A549 (cell line): ENCODE measurements around the gene ARL3. TPM values are rescaled to one million over a fixed set of nuclear protein-coding genes. Genes with fewer than 3 reads are reported as not detected.
A peak's percentile ranks its signal among the peaks of the same experiment; 100 is the strongest.

Source experiments
- ATAC-seq, 2 experiments: fragments of 200-7000 bp in 1 of 2; fragments of >200 bp in 1 of 2; cut with Nextera tagmentation in 1 of 2; cut with Tn5 transposase in 1 of 2; 3 replicates each; pipeline versions ENCODE4 v1.8.0 to v1.9.1; 2018 to 2020; ENCODE audit warnings: mild to moderate bottlenecking in 1 of 2, moderate library complexity in 1 of 2
- CTCF ChIA-PET: fragments of 300-600 bp; sonication (Branson Sonifier 250); formaldehyde crosslinking; extraction: SDS; loops from one replicate; lab custom pipeline; 2021; ENCODE audit warnings: antibody characterized with exemption, inconsistent platforms; lab: Yijun Ruan, JAX
- POLR2A ChIA-PET: fragments of 350-600 bp; formaldehyde crosslinking; extraction: SDS; loops from one replicate; lab custom pipeline; 2021; ENCODE audit warnings: antibody characterized with exemption, inconsistent platforms; lab: Yijun Ruan, JAX
- DNase-seq, 2 experiments: peaks; one replicate each; pipeline versions ENCODE4 v3.0.0 to v3.0.0-alpha.2; 2011 to 2016; ENCODE audit warnings: low read depth in 1 of 2, low spot score in 1 of 2
- FAIRE-seq: peaks from 2 replicates; lab custom pipeline; 2011; peaks lifted over from hg19 to GRCh38; lab: Jason Lieb, UNC
- H3K27ac ChIP-seq, 2 experiments: fragments of >200 bp; sonication (Bioruptor Twin); formaldehyde crosslinking; 3 replicates each; pipeline ENCODE4 v1.5.1; 2016 to 2017
- H3K4me1 ChIP-seq: fragments of >200 bp; sonication (Bioruptor Twin); formaldehyde crosslinking; 3 replicates; pipeline ENCODE4 v1.6.1; 2016
- H3K4me2 ChIP-seq: fragments of >200 bp; sonication (Bioruptor Twin); formaldehyde crosslinking; 3 replicates; pipeline ENCODE4 v1.6.1; 2016
- H3K4me3 ChIP-seq: fragments of >200 bp; sonication (Bioruptor Twin); formaldehyde crosslinking; 3 replicates; pipeline ENCODE4 v1.5.1; 2016
- H3K9me3 ChIP-seq: fragments of >200 bp; sonication (Bioruptor Twin); formaldehyde crosslinking; 3 replicates; pipeline ENCODE4 v1.6.1; 2016
- BHLHE40 ChIP-seq: IDR thresholded peaks from 2 replicates; pipeline ENCODE4 v1.6.1; 2012; ENCODE audit warnings: low read depth, low read length, inconsistent platforms
- CBX2 ChIP-seq: fragments of 200-600 bp; sonication (generic); IDR thresholded peaks from 2 replicates; pipeline ENCODE4 v1.6.1; 2016; ENCODE audit warnings: low read depth, mild to moderate bottlenecking, borderline replicate concordance
- EP300 ChIP-seq, 2 experiments: fragments of >200 bp; sonication (Bioruptor Twin); formaldehyde crosslinking; IDR thresholded peaks; 2 replicates in 1 of 2; 3 replicates in 1 of 2; pipeline ENCODE4 v1.6.1; 2016 to 2017
- ESRRA ChIP-seq: fragments of 150-350 bp; IDR thresholded peaks from 2 replicates; pipeline ENCODE4 v1.6.1; 2014; ENCODE audit warnings: mild to moderate bottlenecking, low read length, borderline replicate concordance
- FOSB ChIP-seq: fragments of 250-450 bp; sonication (Bioruptor Pico); IDR thresholded peaks from 2 replicates; pipeline ENCODE4 v1.5.0; 2020; ENCODE audit warnings: mild to moderate bottlenecking, moderate library complexity
- GATA3 ChIP-seq: IDR thresholded peaks from 2 replicates; pipeline ENCODE4 v1.6.1; 2012; ENCODE audit warnings: borderline replicate concordance
- HDAC2 ChIP-seq: fragments of 200-600 bp; sonication (generic); IDR thresholded peaks from 2 replicates; pipeline ENCODE4 v1.6.1; 2016
- HOXA7 ChIP-seq: fragments of 250-450 bp; sonication (Bioruptor Pico); IDR thresholded peaks from 2 replicates; pipeline ENCODE4 v1.5.0; 2020; ENCODE audit warnings: mild to moderate bottlenecking, moderate library complexity
- HOXB5 ChIP-seq: fragments of 250-450 bp; sonication (Bioruptor Pico); IDR thresholded peaks from 2 replicates; pipeline ENCODE4 v1.5.0; 2020; ENCODE audit warnings: mild to moderate bottlenecking, moderate library complexity
- KDM5A ChIP-seq: fragments of 200-600 bp; sonication (generic); IDR thresholded peaks from 2 replicates; pipeline ENCODE4 v1.6.1; 2016; ENCODE audit warnings: antibody characterized with exemption, mild to moderate bottlenecking
- MAFK ChIP-seq: fragments of 450-650 bp; IDR thresholded peaks from 2 replicates; pipeline ENCODE4 v1.6.1; 2014; ENCODE audit not compliant: partially characterized antibody
- PHF8 ChIP-seq: fragments of 200-600 bp; sonication (generic); IDR thresholded peaks from 2 replicates; pipeline ENCODE4 v1.6.1; 2016; ENCODE audit warnings: low read depth, mild to moderate bottlenecking, antibody characterized with exemption, moderate library complexity, borderline replicate concordance
- POLR2A ChIP-seq: IDR thresholded peaks from 2 replicates; pipeline ENCODE4 v1.6.1; 2012; ENCODE audit warnings: mild to moderate bottlenecking, low read length
- POLR2AphosphoS2 ChIP-seq: conservative IDR thresholded peaks from 2 replicates; pipeline ENCODE4 v1.6.1; 2012; ENCODE audit warnings: low read length, improper control_type of control experiment, inconsistent platforms
- RAD21 ChIP-seq, 2 experiments: fragments of >200 bp in 1 of 2; sonication (Bioruptor Twin) in 1 of 2; formaldehyde crosslinking in 1 of 2; IDR thresholded peaks in 1 of 2; conservative IDR thresholded peaks in 1 of 2; 2 replicates in 1 of 2; 3 replicates in 1 of 2; pipeline ENCODE4 v1.6.1; 2012 to 2018; ENCODE audit warnings: inconsistent platforms in 1 of 2
- TFCP2L1 ChIP-seq: fragments of 250-450 bp; sonication (Bioruptor Pico); IDR thresholded peaks from 2 replicates; pipeline ENCODE4 v1.5.0; 2021; ENCODE audit warnings: mild to moderate bottlenecking
- TP53 ChIP-seq: fragments of 250-450 bp; sonication (Bioruptor Pico); IDR thresholded peaks from 2 replicates; pipeline ENCODE4 v1.5.0; 2021; ENCODE audit warnings: mild to moderate bottlenecking, moderate library complexity
- ZC3H11A ChIP-seq: fragments of 450-650 bp; IDR thresholded peaks from 2 replicates; pipeline ENCODE4 v1.6.1; 2014; ENCODE audit warnings: antibody characterized with exemption, mild to moderate bottlenecking
- ZNF302 ChIP-seq: fragments of 250-450 bp; sonication (Bioruptor Pico); IDR thresholded peaks from 2 replicates; pipeline ENCODE4 v1.9.0; 2021; ENCODE audit warnings: inconsistent platforms, mild to moderate bottlenecking, moderate library complexity
- WGBS: methylation state at CpG from one replicate; pipeline ENCODE4 v1.1.6; 2017; ENCODE audit errors: missing lambda C conversion rate; 5-methylcytosine and 5-hydroxymethylcytosine counted together
- polyA plus RNA-seq, 4 experiments: library from polyadenylated mRNA; depleted of rRNA in 3 of 4; stranded (reverse); fragments of >200 nt; fragmentation: RNase III in 1 of 4; extraction: RNeasy Plus Mini Kit Qiagen cat#74134 plus additional on column Dnase treatment in 1 of 4; gene quantifications; 2 replicates in 3 of 4; 3 replicates in 1 of 4; pipeline ENCODE4 v1.2.3, GENCODE V29; 2011 to 2017
- TF ChIP-seq, protein P1 (sequence below): IDR thresholded peaks from 2 replicates; pipeline ENCODE4 v1.6.1; 2012
- TF ChIP-seq, protein P2 (sequence below): fragments of 450-650 bp; IDR thresholded peaks from 2 replicates; pipeline ENCODE4 v1.6.1; 2014; ENCODE audit warnings: antibody characterized with exemption
- TF ChIP-seq, protein P3 (sequence below): fragments of >200 bp; sonication (Bioruptor Twin); formaldehyde crosslinking; IDR thresholded peaks from 3 replicates; pipeline ENCODE4 v1.5.1; 2016
- TF ChIP-seq, protein P4 (sequence below): fragments of >200 bp; sonication (Bioruptor Twin); formaldehyde crosslinking; IDR thresholded peaks from 2 replicates; pipeline ENCODE4 v1.6.1; 2016
- TF ChIP-seq, protein P5 (sequence below): IDR thresholded peaks from 2 replicates; pipeline ENCODE4 v1.6.1; 2012
- TF ChIP-seq, protein P6 (sequence below): fragments of 250-450 bp; sonication (Bioruptor Pico); IDR thresholded peaks from 2 replicates; pipeline ENCODE4 v1.5.0; 2020; ENCODE audit warnings: low read depth, mild to moderate bottlenecking, moderate library complexity
- TF ChIP-seq, protein P7 (sequence below): fragments of 150-350 bp; IDR thresholded peaks from 2 replicates; pipeline ENCODE4 v1.6.1; 2014; ENCODE audit warnings: low read depth, mild to moderate bottlenecking, low read length

The ARL3 gene
- polyA plus RNA-seq, 2 of the 4 experiments (the other 2 are of a cell fraction) = 20.2 to 21.3 TPM

DNA sequence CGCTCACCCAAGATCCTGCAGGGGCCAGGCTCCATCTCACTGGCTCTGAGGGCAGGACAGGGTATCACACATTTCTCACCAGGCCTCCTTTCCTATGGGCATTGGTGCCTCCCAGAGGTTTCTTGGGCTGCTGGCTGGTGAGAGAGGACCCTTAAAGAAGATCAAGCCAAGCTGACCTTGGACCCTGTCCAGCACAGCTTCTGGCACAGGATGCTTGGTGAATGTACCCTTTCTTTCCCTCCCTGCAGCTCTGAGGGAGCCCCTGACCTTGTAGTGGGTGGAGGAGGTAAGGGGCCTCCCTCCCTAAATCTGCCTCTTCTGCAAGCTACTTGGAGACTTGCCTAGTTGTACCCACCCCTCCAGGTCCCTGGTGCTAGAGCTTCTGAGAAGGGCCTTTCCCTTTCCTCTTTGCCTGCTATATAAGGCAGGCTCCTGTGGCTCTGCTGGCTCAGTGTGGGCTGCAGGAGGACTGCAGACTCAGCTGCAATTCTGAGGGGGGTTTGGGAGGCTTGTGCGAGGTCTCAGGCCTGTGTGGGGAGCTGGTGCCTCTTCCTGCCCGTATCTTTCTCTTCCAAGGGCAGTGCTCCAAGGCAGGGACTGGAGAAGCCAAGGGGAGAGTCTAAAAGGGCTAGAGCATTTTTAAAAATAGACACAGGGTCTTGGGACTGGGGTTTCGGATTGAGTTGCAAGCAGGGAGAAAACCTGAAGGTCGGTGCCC, 81.6 kb downstream of the ARL3 start:
- Histone ChIP-seq H3K9me3 (no peaks in the 10 kb centered on the region), H3K4me1 (peaks cover 29% of the 10 kb centered on the region), H3K4me2 (no peak overlapping the region), H3K27ac (peak overlapping the region in 1 of 2 experiments; percentile 28; a peak in 2 of 6 replicates), H3K4me3 (no peak overlapping the region)
- ChIA-PET CTCF (interaction anchor here (0.6 to 4.2 kb wide), 5 partner anchors 10 to 54 kb away, joined by 3 to 14 read pairs (median 3); partner anchors contain the start of gene TRIM8), POLR2A (no interaction called here)
- no peak for TF ChIP-seq ESRRA
- no peak for TF ChIP-seq GATA3
- TF ChIP-seq TP53 (CRISPR knock-in tag) = no peak
- no peak for TF ChIP-seq TFCP2L1 (CRISPR knock-in tag)
- TF ChIP-seq ZNF302 (CRISPR knock-in tag) = no peak
- TF ChIP-seq, protein P1, sequence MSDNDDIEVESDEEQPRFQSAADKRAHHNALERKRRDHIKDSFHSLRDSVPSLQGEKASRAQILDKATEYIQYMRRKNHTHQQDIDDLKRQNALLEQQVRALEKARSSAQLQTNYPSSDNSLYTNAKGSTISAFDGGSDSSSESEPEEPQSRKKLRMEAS = no peak
- TF ChIP-seq, protein P2, sequence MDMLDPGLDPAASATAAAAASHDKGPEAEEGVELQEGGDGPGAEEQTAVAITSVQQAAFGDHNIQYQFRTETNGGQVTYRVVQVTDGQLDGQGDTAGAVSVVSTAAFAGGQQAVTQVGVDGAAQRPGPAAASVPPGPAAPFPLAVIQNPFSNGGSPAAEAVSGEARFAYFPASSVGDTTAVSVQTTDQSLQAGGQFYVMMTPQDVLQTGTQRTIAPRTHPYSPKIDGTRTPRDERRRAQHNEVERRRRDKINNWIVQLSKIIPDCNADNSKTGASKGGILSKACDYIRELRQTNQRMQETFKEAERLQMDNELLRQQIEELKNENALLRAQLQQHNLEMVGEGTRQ = no peak
- no peak for TF ChIP-seq HDAC2
- DNase-seq (no peak), FAIRE-seq (no peak), ATAC-seq (no peak)
- WGBS = 82% methylated on average over 5 of the region's 5 CpGs

DNA sequence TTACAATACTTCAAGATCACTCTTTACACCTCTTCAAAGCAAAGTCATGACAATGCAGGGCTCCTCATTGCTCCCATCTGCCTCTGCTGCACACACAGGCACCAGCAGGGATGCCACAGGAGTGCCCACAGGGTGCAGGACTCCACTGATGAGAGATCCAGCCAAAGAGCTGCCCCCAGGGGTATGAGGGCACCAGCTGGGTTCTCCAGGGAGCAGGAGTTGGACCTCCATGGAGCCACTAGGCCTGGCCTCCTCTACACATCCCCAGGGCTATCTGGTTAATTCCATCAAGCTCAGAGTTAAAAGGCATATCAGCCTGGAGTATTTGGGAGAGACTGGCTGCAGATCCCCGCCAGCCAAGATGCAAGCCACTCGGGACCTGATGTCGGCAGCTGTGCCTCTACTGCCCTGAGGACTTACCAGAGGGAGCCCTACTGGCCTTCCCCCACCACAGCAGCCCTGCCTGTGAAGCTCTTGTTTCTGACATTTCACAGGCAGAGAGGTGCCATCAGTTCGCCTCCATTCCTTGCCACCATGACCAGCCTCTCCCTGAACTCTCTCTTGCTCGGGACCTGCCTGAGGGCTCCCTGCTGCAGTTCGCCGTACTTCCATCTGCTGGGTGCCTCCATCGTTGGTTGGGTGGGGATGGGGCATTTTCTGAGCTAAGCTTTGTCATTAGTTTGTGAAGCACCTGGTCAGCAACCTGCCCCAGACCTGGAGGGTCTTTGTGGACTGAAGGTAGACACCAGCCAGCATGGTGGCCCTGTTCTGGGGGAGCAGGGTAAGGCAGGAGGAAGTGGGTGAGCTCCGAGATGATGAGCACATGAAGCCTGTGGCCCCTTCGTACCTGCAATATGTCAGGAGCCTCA, 82.4 kb downstream of the ARL3 start:
- ChIA-PET CTCF (interaction anchor here (0.6 to 4.2 kb wide), 5 partner anchors 10 to 54 kb away, joined by 3 to 14 read pairs (median 3); partner anchors contain the start of gene TRIM8), POLR2A (interaction anchor here (0.6 to 0.9 kb wide), 2 partner anchors 10 to 18 kb away, joined by 3 to 4 read pairs; no protein-coding TSS in a partner anchor)
- Histone ChIP-seq H3K27ac (no peak overlapping the region), H3K4me1 (peaks cover 36% of the 10 kb centered on the region), H3K4me2 (no peak overlapping the region), H3K9me3 (no peaks in the 10 kb centered on the region), H3K4me3 (no peak overlapping the region)
- ATAC-seq (no peak), FAIRE-seq (no peak), DNase-seq (no peak)
- TF ChIP-seq, protein P3, sequence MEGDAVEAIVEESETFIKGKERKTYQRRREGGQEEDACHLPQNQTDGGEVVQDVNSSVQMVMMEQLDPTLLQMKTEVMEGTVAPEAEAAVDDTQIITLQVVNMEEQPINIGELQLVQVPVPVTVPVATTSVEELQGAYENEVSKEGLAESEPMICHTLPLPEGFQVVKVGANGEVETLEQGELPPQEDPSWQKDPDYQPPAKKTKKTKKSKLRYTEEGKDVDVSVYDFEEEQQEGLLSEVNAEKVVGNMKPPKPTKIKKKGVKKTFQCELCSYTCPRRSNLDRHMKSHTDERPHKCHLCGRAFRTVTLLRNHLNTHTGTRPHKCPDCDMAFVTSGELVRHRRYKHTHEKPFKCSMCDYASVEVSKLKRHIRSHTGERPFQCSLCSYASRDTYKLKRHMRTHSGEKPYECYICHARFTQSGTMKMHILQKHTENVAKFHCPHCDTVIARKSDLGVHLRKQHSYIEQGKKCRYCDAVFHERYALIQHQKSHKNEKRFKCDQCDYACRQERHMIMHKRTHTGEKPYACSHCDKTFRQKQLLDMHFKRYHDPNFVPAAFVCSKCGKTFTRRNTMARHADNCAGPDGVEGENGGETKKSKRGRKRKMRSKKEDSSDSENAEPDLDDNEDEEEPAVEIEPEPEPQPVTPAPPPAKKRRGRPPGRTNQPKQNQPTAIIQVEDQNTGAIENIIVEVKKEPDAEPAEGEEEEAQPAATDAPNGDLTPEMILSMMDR = no peak
- TF ChIP-seq MAFK (no peak), FOSB (CRISPR knock-in tag) (no peak), EP300 (IDR thresholded peaks at IDR 0.05) (no peak), HOXB5 (CRISPR knock-in tag) (no peak), KDM5A (no peak)
- TF ChIP-seq, protein P4, sequence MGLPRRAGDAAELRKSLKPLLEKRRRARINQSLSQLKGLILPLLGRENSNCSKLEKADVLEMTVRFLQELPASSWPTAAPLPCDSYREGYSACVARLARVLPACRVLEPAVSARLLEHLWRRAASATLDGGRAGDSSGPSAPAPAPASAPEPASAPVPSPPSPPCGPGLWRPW = no peak
- TF ChIP-seq, protein P5, sequence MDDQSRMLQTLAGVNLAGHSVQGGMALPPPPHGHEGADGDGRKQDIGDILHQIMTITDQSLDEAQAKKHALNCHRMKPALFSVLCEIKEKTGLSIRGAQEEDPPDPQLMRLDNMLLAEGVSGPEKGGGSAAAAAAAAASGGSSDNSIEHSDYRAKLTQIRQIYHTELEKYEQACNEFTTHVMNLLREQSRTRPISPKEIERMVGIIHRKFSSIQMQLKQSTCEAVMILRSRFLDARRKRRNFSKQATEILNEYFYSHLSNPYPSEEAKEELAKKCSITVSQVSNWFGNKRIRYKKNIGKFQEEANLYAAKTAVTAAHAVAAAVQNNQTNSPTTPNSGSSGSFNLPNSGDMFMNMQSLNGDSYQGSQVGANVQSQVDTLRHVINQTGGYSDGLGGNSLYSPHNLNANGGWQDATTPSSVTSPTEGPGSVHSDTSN = no peak
- WGBS = 91% methylated on average over 10 of the region's 10 CpGs

DNA sequence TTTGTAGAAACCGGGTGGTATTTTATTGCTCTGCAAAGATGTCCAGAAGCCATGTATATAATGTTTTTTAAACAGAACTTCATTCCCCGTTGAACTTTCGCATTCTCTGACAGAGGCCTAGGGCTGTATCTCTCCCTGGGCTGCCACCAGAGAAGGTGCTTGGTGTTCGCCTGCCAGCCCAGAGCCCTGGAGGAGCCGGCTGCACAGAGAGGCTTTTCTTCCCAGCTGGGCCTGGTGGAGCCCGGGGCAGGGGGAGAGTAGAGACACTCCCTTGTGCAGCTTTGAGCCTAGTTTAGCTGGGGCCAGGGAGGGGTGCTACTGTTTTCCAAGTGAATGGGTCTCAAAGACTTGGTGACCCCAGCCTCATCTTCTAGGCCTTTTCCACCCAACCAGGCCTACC, 83.5 kb downstream of the ARL3 start:
- Histone ChIP-seq H3K27ac (0 out of 6 replicates have a peak overlapping the region, but pooled peaks of 1 of the 2 experiments have one; percentile 21), H3K4me3 (no peak overlapping the region), H3K9me3 (no peaks in the 10 kb centered on the region), H3K4me2 (no peak overlapping the region), H3K4me1 (peaks cover 36% of the 10 kb centered on the region)
- ChIA-PET CTCF (interaction anchor here (0.8 to 4.2 kb wide), 7 partner anchors 12 to 83 kb away, joined by 3 to 14 read pairs (median 5); partner anchors contain the start of genes ARL3, SFXN2 and TRIM8), POLR2A (interaction anchor here (2.4 kb wide), 1 partner anchor 14 kb away, joined by 8 read pairs; the partner anchor contains the start of gene TRIM8)
- FAIRE-seq (no peak), DNase-seq (no peak), ATAC-seq (no peak)
- 95% methylated on average over 6 of the region's 6 CpGs for WGBS
- TF ChIP-seq POLR2A = no peak
- TF ChIP-seq BHLHE40 = no peak
- TF ChIP-seq RAD21 (conservative IDR thresholded peaks at IDR 0.05 in 1 of 2, IDR thresholded peaks at IDR 0.05 in 1 of 2) = no peak
- TF ChIP-seq, protein P6, sequence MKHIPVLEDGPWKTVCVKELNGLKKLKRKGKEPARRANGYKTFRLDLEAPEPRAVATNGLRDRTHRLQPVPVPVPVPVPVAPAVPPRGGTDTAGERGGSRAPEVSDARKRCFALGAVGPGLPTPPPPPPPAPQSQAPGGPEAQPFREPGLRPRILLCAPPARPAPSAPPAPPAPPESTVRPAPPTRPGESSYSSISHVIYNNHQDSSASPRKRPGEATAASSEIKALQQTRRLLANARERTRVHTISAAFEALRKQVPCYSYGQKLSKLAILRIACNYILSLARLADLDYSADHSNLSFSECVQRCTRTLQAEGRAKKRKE (CRISPR knock-in tag) = no peak
- TF ChIP-seq PHF8 = no peak
- no peak for TF ChIP-seq ZC3H11A
- TF ChIP-seq, protein P7, sequence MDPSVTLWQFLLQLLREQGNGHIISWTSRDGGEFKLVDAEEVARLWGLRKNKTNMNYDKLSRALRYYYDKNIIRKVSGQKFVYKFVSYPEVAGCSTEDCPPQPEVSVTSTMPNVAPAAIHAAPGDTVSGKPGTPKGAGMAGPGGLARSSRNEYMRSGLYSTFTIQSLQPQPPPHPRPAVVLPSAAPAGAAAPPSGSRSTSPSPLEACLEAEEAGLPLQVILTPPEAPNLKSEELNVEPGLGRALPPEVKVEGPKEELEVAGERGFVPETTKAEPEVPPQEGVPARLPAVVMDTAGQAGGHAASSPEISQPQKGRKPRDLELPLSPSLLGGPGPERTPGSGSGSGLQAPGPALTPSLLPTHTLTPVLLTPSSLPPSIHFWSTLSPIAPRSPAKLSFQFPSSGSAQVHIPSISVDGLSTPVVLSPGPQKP = no peak
- TF ChIP-seq HOXA7 = no peak
- no peak for TF ChIP-seq EP300 (IDR thresholded peaks at IDR 0.05)
- TF ChIP-seq POLR2AphosphoS2 = no peak
- TF ChIP-seq CBX2 = no peak
